Measurements from ENCODE around the gene CHCHD4. TPM values are rescaled to one million over a fixed set of nuclear protein-coding genes. Genes with fewer than 3 reads are reported as not detected.

Gene CHCHD4
- polyA plus RNA-seq (2013) = 12.2 TPM

- POLR2A ChIA-PET = interaction anchor here (1.1 to 2.1 kb wide), 3 partner anchors 10 to 21 kb away, joined by 4 to 28 read pairs (median 5); no protein-coding TSS in a partner anchor
- H3K27ac ChIP-seq (ENCODE audit: insufficient read depth in 1 of 2, low read depth in 1 of 2, low read length in 2 of 2, poor library complexity in 1 of 2, severe bottlenecking in 2 of 2) = peak within 1 kb of the TSS; percentile 76 to 91
- no peaks in the 10 kb centered on the region for H3K9me3 ChIP-seq (ENCODE audit: control extremely low read depth in 1 of 5, control insufficient read depth in 4 of 5, insufficient read depth in 2 of 5, low read depth in 1 of 5, low read length in 4 of 5)
- H3K36me3 ChIP-seq (ENCODE audit: control insufficient read depth in 4 of 4, insufficient read depth in 4 of 4, low read length in 3 of 4) = peaks cover 4 to 47% (median 20%) of the 10 kb centered on the region in 4 experiments
- peak within 1 kb of the TSS; percentile 80 to 99 (median 92) for H3K4me3 ChIP-seq (ENCODE audit: control insufficient read depth in 1 of 7, extremely low read depth in 1 of 7, insufficient read depth in 4 of 7, low read depth in 2 of 7, low read length in 6 of 7)
- 0% methylated on average over 37 of the region's 55 CpGs for WGBS (ENCODE audit: insufficient coverage)
- H3K27me3 ChIP-seq (replicated peaks in 2 of 5; ENCODE audit: control insufficient read depth in 4 of 5, insufficient read depth in 5 of 5, low read length in 4 of 5) = no peaks in the 10 kb centered on the region
- CTCF ChIA-PET = interaction anchor here (1.0 to 4.2 kb wide), 6 partner anchors 9 to 228 kb away, joined by 3 to 30 read pairs (median 8); partner anchors contain the start of genes LSM3 and XPC
- H3K4me1 ChIP-seq (ENCODE audit: control extremely low read depth in 1 of 4, control insufficient read depth in 4 of 4, insufficient read depth in 4 of 4, low read length in 3 of 4) = peaks cover 2 to 49% (median 35%) of the 10 kb centered on the region in 4 experiments
- peak; percentile 98 to 99 (median 99) for DNase-seq
These were observed at the start of gene CHCHD4, which contains the start of gene TMEM43 for GRCh38 chr3:14124615-14125192. CHCHD4 (minus strand) TSS chr3:14124870; CDS start chr3:14124676, 194 bp downstream. TMEM43 (plus strand) TSS chr3:14125052; CDS start chr3:14125194, 142 bp downstream.

GRCh38 chr3:14172496-14172895 is 47.8 kb upstream of the CHCHD4 start:
- CTCF ChIA-PET = interaction anchor here (0.8 kb wide), 1 partner anchor 19 kb away, joined by 3 read pairs; no protein-coding TSS in a partner anchor
- Histone ChIP-seq H3K9me3 (ENCODE audit: control extremely low read depth in 1 of 5, control insufficient read depth in 4 of 5, insufficient read depth in 2 of 5, low read depth in 1 of 5, low read length in 4 of 5) (no peaks in the 10 kb centered on the region), H3K4me3 (ENCODE audit: control insufficient read depth in 1 of 7, extremely low read depth in 1 of 7, insufficient read depth in 4 of 7, low read depth in 2 of 7, low read length in 6 of 7) (no peak overlapping the region), H3K36me3 (ENCODE audit: control insufficient read depth in 4 of 4, insufficient read depth in 4 of 4, low read length in 3 of 4) (peaks cover 23 to 52% (median 40%) of the 10 kb centered on the region in 4 experiments), H3K27ac (ENCODE audit: insufficient read depth in 1 of 2, low read depth in 1 of 2, low read length in 2 of 2, poor library complexity in 1 of 2, severe bottlenecking in 2 of 2) (no peak overlapping the region), H3K27me3 (replicated peaks in 2 of 5; ENCODE audit: control insufficient read depth in 4 of 5, insufficient read depth in 5 of 5, low read length in 4 of 5) (peaks cover 0 to 3% (median 0%) of the 10 kb centered on the region in 5 experiments), H3K4me1 (ENCODE audit: control extremely low read depth in 1 of 4, control insufficient read depth in 4 of 4, insufficient read depth in 4 of 4, low read length in 3 of 4) (peaks cover 3 to 24% (median 20%) of the 10 kb centered on the region in 4 experiments)
- POLR2A ChIA-PET = interaction anchor here (0.5 kb wide), 1 partner anchor 480 kb away, joined by 3 read pairs; no protein-coding TSS in a partner anchor
- 97% methylated on average over 5 of the region's 5 CpGs for WGBS (ENCODE audit: insufficient coverage)
- no peak for DNase-seq

GRCh38 chr3:14170531-14171159 is 46.0 kb upstream of the CHCHD4 start:
- ChIA-PET CTCF (interaction anchor here (0.8 to 1.6 kb wide), 6 partner anchors 13 to 29 kb away, joined by 3 to 4 read pairs (median 3); no protein-coding TSS in a partner anchor), POLR2A (no interaction called here)
- no CpG with 5 or more reads among the region's 2 CpGs for WGBS (ENCODE audit: insufficient coverage)
- no peaks in the 10 kb centered on the region for H3K9me3 ChIP-seq (ENCODE audit: control extremely low read depth in 1 of 5, control insufficient read depth in 4 of 5, insufficient read depth in 2 of 5, low read depth in 1 of 5, low read length in 4 of 5)
- peaks cover 0 to 11% (median 9%) of the 10 kb centered on the region in 4 experiments for H3K4me1 ChIP-seq (ENCODE audit: control extremely low read depth in 1 of 4, control insufficient read depth in 4 of 4, insufficient read depth in 4 of 4, low read length in 3 of 4)
- DNase-seq = no peak
- H3K36me3 ChIP-seq (ENCODE audit: control insufficient read depth in 4 of 4, insufficient read depth in 4 of 4, low read length in 3 of 4) = peaks cover 35 to 69% (median 50%) of the 10 kb centered on the region in 4 experiments
- no peak overlapping the region for H3K4me3 ChIP-seq (ENCODE audit: control insufficient read depth in 1 of 7, extremely low read depth in 1 of 7, insufficient read depth in 4 of 7, low read depth in 2 of 7, low read length in 6 of 7)
- H3K27ac ChIP-seq (ENCODE audit: insufficient read depth in 1 of 2, low read depth in 1 of 2, low read length in 2 of 2, poor library complexity in 1 of 2, severe bottlenecking in 2 of 2) = no peak overlapping the region
- peaks cover 0 to 3% (median 0%) of the 10 kb centered on the region in 5 experiments for H3K27me3 ChIP-seq (replicated peaks in 2 of 5; ENCODE audit: control insufficient read depth in 4 of 5, insufficient read depth in 5 of 5, low read length in 4 of 5)

GRCh38 chr3:14169871-14170270 is 45.2 kb upstream of the CHCHD4 start:
- Histone ChIP-seq H3K27ac (ENCODE audit: insufficient read depth in 1 of 2, low read depth in 1 of 2, low read length in 2 of 2, poor library complexity in 1 of 2, severe bottlenecking in 2 of 2) (no peak overlapping the region), H3K9me3 (ENCODE audit: control extremely low read depth in 1 of 5, control insufficient read depth in 4 of 5, insufficient read depth in 2 of 5, low read depth in 1 of 5, low read length in 4 of 5) (peaks cover 0 to 3% (median 0%) of the 10 kb centered on the region in 5 experiments), H3K4me1 (ENCODE audit: control extremely low read depth in 1 of 4, control insufficient read depth in 4 of 4, insufficient read depth in 4 of 4, low read length in 3 of 4) (peaks cover 0 to 3% (median 2%) of the 10 kb centered on the region in 4 experiments), H3K36me3 (ENCODE audit: control insufficient read depth in 4 of 4, insufficient read depth in 4 of 4, low read length in 3 of 4) (peaks cover 35 to 77% (median 58%) of the 10 kb centered on the region in 4 experiments), H3K27me3 (replicated peaks in 2 of 5; ENCODE audit: control insufficient read depth in 4 of 5, insufficient read depth in 5 of 5, low read length in 4 of 5) (peaks cover 0 to 2% (median 0%) of the 10 kb centered on the region in 5 experiments), H3K4me3 (ENCODE audit: control insufficient read depth in 1 of 7, extremely low read depth in 1 of 7, insufficient read depth in 4 of 7, low read depth in 2 of 7, low read length in 6 of 7) (no peak overlapping the region)
- no peak for DNase-seq
- ChIA-PET POLR2A (no interaction called here), CTCF (interaction anchor here (1.1 to 1.6 kb wide), 3 partner anchors 12 to 17 kb away, joined by 3 to 4 read pairs (median 3); no protein-coding TSS in a partner anchor)

- no peak for DNase-seq
- no peaks in the 10 kb centered on the region for H3K27me3 ChIP-seq (replicated peaks in 2 of 5; ENCODE audit: control insufficient read depth in 4 of 5, insufficient read depth in 5 of 5, low read length in 4 of 5)
- H3K36me3 ChIP-seq (ENCODE audit: control insufficient read depth in 4 of 4, insufficient read depth in 4 of 4, low read length in 3 of 4) = peaks cover 38 to 82% (median 62%) of the 10 kb centered on the region in 4 experiments
- H3K4me1 ChIP-seq (ENCODE audit: control extremely low read depth in 1 of 4, control insufficient read depth in 4 of 4, insufficient read depth in 4 of 4, low read length in 3 of 4) = peaks cover 0 to 3% (median 0%) of the 10 kb centered on the region in 4 experiments
- ChIA-PET POLR2A (no interaction called here), CTCF (no interaction called here)
- H3K9me3 ChIP-seq (ENCODE audit: control extremely low read depth in 1 of 5, control insufficient read depth in 4 of 5, insufficient read depth in 2 of 5, low read depth in 1 of 5, low read length in 4 of 5) = peaks cover 0 to 3% (median under 1%) of the 10 kb centered on the region in 5 experiments
- no CpG with 5 or more reads among the region's 2 CpGs for WGBS (ENCODE audit: insufficient coverage)
- H3K27ac ChIP-seq (ENCODE audit: insufficient read depth in 1 of 2, low read depth in 1 of 2, low read length in 2 of 2, poor library complexity in 1 of 2, severe bottlenecking in 2 of 2) = no peak overlapping the region
- H3K4me3 ChIP-seq (ENCODE audit: control insufficient read depth in 1 of 7, extremely low read depth in 1 of 7, insufficient read depth in 4 of 7, low read depth in 2 of 7, low read length in 6 of 7) = no peak overlapping the region
These were observed 44.8 kb upstream of the CHCHD4 start for GRCh38 chr3:14169435-14169834.

- DNase-seq = no peak
- H3K4me3 ChIP-seq (ENCODE audit: control insufficient read depth in 1 of 7, extremely low read depth in 1 of 7, insufficient read depth in 4 of 7, low read depth in 2 of 7, low read length in 6 of 7) = no peak overlapping the region
- WGBS (ENCODE audit: insufficient coverage) = 95% methylated on average over 4 of the region's 9 CpGs
- peaks cover 50 to 97% (median 74%) of the 10 kb centered on the region in 4 experiments for H3K36me3 ChIP-seq (ENCODE audit: control insufficient read depth in 4 of 4, insufficient read depth in 4 of 4, low read length in 3 of 4)
- H3K27ac ChIP-seq (ENCODE audit: insufficient read depth in 1 of 2, low read depth in 1 of 2, low read length in 2 of 2, poor library complexity in 1 of 2, severe bottlenecking in 2 of 2) = no peak overlapping the region
- CTCF ChIA-PET = interaction anchor here (1.6 to 2.2 kb wide), 2 partner anchors 10 to 12 kb away, joined by 4 to 7 read pairs; no protein-coding TSS in a partner anchor
- H3K4me1 ChIP-seq (ENCODE audit: control extremely low read depth in 1 of 4, control insufficient read depth in 4 of 4, insufficient read depth in 4 of 4, low read length in 3 of 4) = peaks cover 0 to 3% (median 0%) of the 10 kb centered on the region in 4 experiments
- POLR2A ChIA-PET = no interaction called here
- H3K27me3 ChIP-seq (replicated peaks in 2 of 5; ENCODE audit: control insufficient read depth in 4 of 5, insufficient read depth in 5 of 5, low read length in 4 of 5) = no peaks in the 10 kb centered on the region
- peaks cover 3 to 24% (median 7%) of the 10 kb centered on the region in 5 experiments for H3K9me3 ChIP-seq (ENCODE audit: control extremely low read depth in 1 of 5, control insufficient read depth in 4 of 5, insufficient read depth in 2 of 5, low read depth in 1 of 5, low read length in 4 of 5)
These were observed 42.4 kb upstream of the CHCHD4 start for GRCh38 chr3:14166877-14167603.
